ENCODE results near the gene ARHGEF28.

The ARHGEF28 gene

GRCh38 chr5:73693573-73694061 is 67.6 kb downstream of the ARHGEF28 start:
- DNase-seq (ENCODE audit: low read depth in 2 of 2), result no peak

- DNase-seq (ENCODE audit: low read depth in 2 of 2), result no peak
Observed at GRCh38 chr5:73694089-73694488, 68.1 kb downstream of the ARHGEF28 start.

GRCh38 chr5:73698011-73698410 is 72.0 kb downstream of the ARHGEF28 start:
- no peak for DNase-seq (ENCODE audit: low read depth in 2 of 2)

GRCh38 chr5:73701566-73701965 is 75.6 kb downstream of the ARHGEF28 start:
- no peak for DNase-seq (ENCODE audit: low read depth in 2 of 2)

GRCh38 chr5:73702534-73702933 is 76.5 kb downstream of the ARHGEF28 start:
- no peak for DNase-seq (ENCODE audit: low read depth in 2 of 2)

- DNase-seq (ENCODE audit: low read depth in 2 of 2), result no peak
Observed at GRCh38 chr5:73702951-73703350, 77.0 kb downstream of the ARHGEF28 start.

GRCh38 chr5:73705364-73705763 is 79.4 kb downstream of the ARHGEF28 start:
- no peak for DNase-seq (ENCODE audit: low read depth in 2 of 2)

- DNase-seq (ENCODE audit: low read depth in 2 of 2), result no peak
Observed at GRCh38 chr5:73706963-73707362, 81.0 kb downstream of the ARHGEF28 start.

GRCh38 chr5:73709536-73710129 is 83.6 kb downstream of the ARHGEF28 start:
- no peak for DNase-seq (ENCODE audit: low read depth in 2 of 2)

GRCh38 chr5:73716284-73716808 is 90.3 kb downstream of the ARHGEF28 start:
- DNase-seq (ENCODE audit: low read depth in 2 of 2), result no peak

- no peak for DNase-seq (ENCODE audit: low read depth in 2 of 2)
Observed at GRCh38 chr5:73718762-73719161, 92.8 kb downstream of the ARHGEF28 start.

- DNase-seq (ENCODE audit: low read depth in 2 of 2), result no peak
Observed at GRCh38 chr5:73719632-73720031, 93.6 kb downstream of the ARHGEF28 start.

- DNase-seq (ENCODE audit: low read depth in 2 of 2), result no peak
Observed at GRCh38 chr5:73722231-73722630, 96.2 kb downstream of the ARHGEF28 start.

- DNase-seq (ENCODE audit: low read depth in 2 of 2), result no peak
Observed at GRCh38 chr5:73726071-73726470, 100.1 kb downstream of the ARHGEF28 start.

GRCh38 chr5:73726606-73727231 is 100.7 kb downstream of the ARHGEF28 start:
- no peak for DNase-seq (ENCODE audit: low read depth in 2 of 2)

- DNase-seq (ENCODE audit: low read depth in 2 of 2), result no peak
Observed at GRCh38 chr5:73727470-73727869, 101.5 kb downstream of the ARHGEF28 start.

GRCh38 chr5:73728493-73729273 is 102.7 kb downstream of the ARHGEF28 start:
- no peak for DNase-seq (ENCODE audit: low read depth in 2 of 2)

- no peak for DNase-seq (ENCODE audit: low read depth in 2 of 2)
Observed at GRCh38 chr5:73729329-73729728, 103.3 kb downstream of the ARHGEF28 start.

GRCh38 chr5:73732045-73732444 is 106.0 kb downstream of the ARHGEF28 start:
- DNase-seq (ENCODE audit: low read depth in 2 of 2), result no peak

GRCh38 chr5:73733219-73733618 is 107.2 kb downstream of the ARHGEF28 start:
- no peak for DNase-seq (ENCODE audit: low read depth in 2 of 2)

GRCh38 chr5:73735032-73735734 is 109.2 kb downstream of the ARHGEF28 start:
- no peak for DNase-seq (ENCODE audit: low read depth in 2 of 2)

GRCh38 chr5:73739650-73740049 is 113.7 kb downstream of the ARHGEF28 start:
- no peak for DNase-seq (ENCODE audit: low read depth in 2 of 2)
